CD4-positive, alpha-beta T cell treated with Interleukin-21 for 1 hour (primary cell): ENCODE measurements around the gene PLEKHA8.

Experiments used
- DNase-seq: peaks from one replicate; pipeline ENCODE4 v3.0.0-alpha.2; 2020

Gene PLEKHA8

GRCh38 chr7:30114536-30115238 lies 86.5 kb downstream of the PLEKHA8 start:
- DNase-seq: no peak

GRCh38 chr7:30115709-30116297 lies 87.6 kb downstream of the PLEKHA8 start:
- no peak for DNase-seq

GRCh38 chr7:30116771-30117170 lies 88.6 kb downstream of the PLEKHA8 start:
- no peak for DNase-seq

- DNase-seq: no peak
Observed at GRCh38 chr7:30117896-30118295, 89.7 kb downstream of the PLEKHA8 start.

GRCh38 chr7:30119890-30120577 lies 91.8 kb downstream of the PLEKHA8 start:
- DNase-seq: no peak

- DNase-seq: no peak
Observed at GRCh38 chr7:30133736-30134610, 105.8 kb downstream of the PLEKHA8 start.

GRCh38 chr7:30134611-30135300 lies 106.5 kb downstream of the PLEKHA8 start, which contains the start of gene MTURN:
Gene MTURN, plus strand, starts transcription at chr7:30134986. Its CDS starts 151 bp downstream, at chr7:30135137.
- peak; percentile 89 for DNase-seq

- peak; percentile 69 for DNase-seq
Observed at GRCh38 chr7:30135301-30136116, 107.3 kb downstream of the PLEKHA8 start.

- no peak for DNase-seq
Observed at GRCh38 chr7:30136117-30136731, 108.0 kb downstream of the PLEKHA8 start.

- DNase-seq: no peak
Observed at GRCh38 chr7:30136743-30137485, 108.7 kb downstream of the PLEKHA8 start.

- no peak for DNase-seq
Observed at GRCh38 chr7:30139836-30140384, 111.7 kb downstream of the PLEKHA8 start.

- DNase-seq: no peak
Observed at GRCh38 chr7:30140456-30140855, 112.2 kb downstream of the PLEKHA8 start.

GRCh38 chr7:30142710-30143109 lies 114.5 kb downstream of the PLEKHA8 start:
- DNase-seq: no peak

- no peak for DNase-seq
Observed at GRCh38 chr7:30143748-30144251, 115.6 kb downstream of the PLEKHA8 start.

GRCh38 chr7:30144657-30145306 lies 116.6 kb downstream of the PLEKHA8 start:
- no peak for DNase-seq

- DNase-seq: no peak
Observed at GRCh38 chr7:30145426-30145970, 117.3 kb downstream of the PLEKHA8 start.

- no peak for DNase-seq
Observed at GRCh38 chr7:30146127-30146612, 118.0 kb downstream of the PLEKHA8 start.

GRCh38 chr7:30147223-30147622 lies 119.0 kb downstream of the PLEKHA8 start:
- no peak for DNase-seq

GRCh38 chr7:30147785-30148184 lies 119.6 kb downstream of the PLEKHA8 start:
- DNase-seq: no peak
